Measurements from ENCODE around the gene C14orf180.
A peak's percentile ranks its signal among the peaks of the same experiment; 100 is the strongest.

The C14orf180 gene

GRCh38 chr14:104603711-104604401, 24.3 kb downstream of the C14orf180 start:
- H3K79me2 ChIP-seq (ENCODE audit: control insufficient read depth, insufficient read depth, low read length, unreplicated experiment): no peaks in the 10 kb centered on the region
- peak overlapping the region; percentile 72 for H3K4me3 ChIP-seq (ENCODE audit: low read depth, low read length)
- H3K27ac ChIP-seq (ENCODE audit: low read depth, low read length): no peak overlapping the region
- no peaks in the 10 kb centered on the region for H3K4me1 ChIP-seq (ENCODE audit: control insufficient read depth, insufficient read depth, low read length, unreplicated experiment)
- H3K36me3 ChIP-seq (ENCODE audit: insufficient read depth, low read length): no peaks in the 10 kb centered on the region
- H2AFZ ChIP-seq (ENCODE audit: low read length, unreplicated experiment): no peak overlapping the region
- peaks cover 56% of the 10 kb centered on the region for H3K27me3 ChIP-seq (ENCODE audit: insufficient read depth, low read length)

GRCh38 chr14:104604458-104605449, 25.2 kb downstream of the C14orf180 start, which contains the start of gene TMEM179:
TSS of gene TMEM179 (minus strand) at chr14:104604772. CDS start at chr14:104604741, 31 bp downstream.
- Histone ChIP-seq H3K36me3 (ENCODE audit: insufficient read depth, low read length) (no peaks in the 10 kb centered on the region), H3K27me3 (ENCODE audit: insufficient read depth, low read length) (peaks cover 60% of the 10 kb centered on the region), H3K4me1 (ENCODE audit: control insufficient read depth, insufficient read depth, low read length, unreplicated experiment) (no peaks in the 10 kb centered on the region), H3K79me2 (ENCODE audit: control insufficient read depth, insufficient read depth, low read length, unreplicated experiment) (no peaks in the 10 kb centered on the region), H2AFZ (ENCODE audit: low read length, unreplicated experiment) (no peak within 1 kb of the TSS), H3K27ac (ENCODE audit: low read depth, low read length) (no peak within 1 kb of the TSS), H3K4me3 (ENCODE audit: low read depth, low read length) (peak within 1 kb of the TSS; percentile 72)

- Histone ChIP-seq H3K36me3 (ENCODE audit: insufficient read depth, low read length) (no peaks in the 10 kb centered on the region), H3K79me2 (ENCODE audit: control insufficient read depth, insufficient read depth, low read length, unreplicated experiment) (no peaks in the 10 kb centered on the region), H2AFZ (ENCODE audit: low read length, unreplicated experiment) (no peak overlapping the region), H3K27me3 (ENCODE audit: insufficient read depth, low read length) (peaks cover 74% of the 10 kb centered on the region), H3K4me3 (ENCODE audit: low read depth, low read length) (no peak overlapping the region), H3K4me1 (ENCODE audit: control insufficient read depth, insufficient read depth, low read length, unreplicated experiment) (no peaks in the 10 kb centered on the region), H3K27ac (ENCODE audit: low read depth, low read length) (no peak overlapping the region)
Observed at GRCh38 chr14:104609666-104610065, 30.1 kb downstream of the C14orf180 start.

GRCh38 chr14:104610749-104611310, 31.3 kb downstream of the C14orf180 start:
- Histone ChIP-seq H3K27me3 (ENCODE audit: insufficient read depth, low read length) (peaks cover 70% of the 10 kb centered on the region), H3K4me1 (ENCODE audit: control insufficient read depth, insufficient read depth, low read length, unreplicated experiment) (no peaks in the 10 kb centered on the region), H3K4me3 (ENCODE audit: low read depth, low read length) (no peak overlapping the region), H2AFZ (ENCODE audit: low read length, unreplicated experiment) (no peak overlapping the region), H3K27ac (ENCODE audit: low read depth, low read length) (no peak overlapping the region), H3K36me3 (ENCODE audit: insufficient read depth, low read length) (no peaks in the 10 kb centered on the region), H3K79me2 (ENCODE audit: control insufficient read depth, insufficient read depth, low read length, unreplicated experiment) (no peaks in the 10 kb centered on the region)

GRCh38 chr14:104611881-104612280, 32.3 kb downstream of the C14orf180 start:
- Histone ChIP-seq H2AFZ (ENCODE audit: low read length, unreplicated experiment) (no peak overlapping the region), H3K4me3 (ENCODE audit: low read depth, low read length) (no peak overlapping the region), H3K27ac (ENCODE audit: low read depth, low read length) (no peak overlapping the region), H3K79me2 (ENCODE audit: control insufficient read depth, insufficient read depth, low read length, unreplicated experiment) (no peaks in the 10 kb centered on the region), H3K36me3 (ENCODE audit: insufficient read depth, low read length) (no peaks in the 10 kb centered on the region), H3K4me1 (ENCODE audit: control insufficient read depth, insufficient read depth, low read length, unreplicated experiment) (no peaks in the 10 kb centered on the region), H3K27me3 (ENCODE audit: insufficient read depth, low read length) (peaks cover 72% of the 10 kb centered on the region)

GRCh38 chr14:104614126-104614812, 34.7 kb downstream of the C14orf180 start:
- Histone ChIP-seq H2AFZ (ENCODE audit: low read length, unreplicated experiment) (no peak overlapping the region), H3K4me3 (ENCODE audit: low read depth, low read length) (no peak overlapping the region), H3K27ac (ENCODE audit: low read depth, low read length) (no peak overlapping the region), H3K36me3 (ENCODE audit: insufficient read depth, low read length) (no peaks in the 10 kb centered on the region), H3K27me3 (ENCODE audit: insufficient read depth, low read length) (peaks cover 72% of the 10 kb centered on the region), H3K4me1 (ENCODE audit: control insufficient read depth, insufficient read depth, low read length, unreplicated experiment) (no peaks in the 10 kb centered on the region), H3K79me2 (ENCODE audit: control insufficient read depth, insufficient read depth, low read length, unreplicated experiment) (no peaks in the 10 kb centered on the region)

- H3K27me3 ChIP-seq (ENCODE audit: insufficient read depth, low read length): peaks cover 79% of the 10 kb centered on the region
- no peak overlapping the region for H3K27ac ChIP-seq (ENCODE audit: low read depth, low read length)
- no peaks in the 10 kb centered on the region for H3K4me1 ChIP-seq (ENCODE audit: control insufficient read depth, insufficient read depth, low read length, unreplicated experiment)
- H3K79me2 ChIP-seq (ENCODE audit: control insufficient read depth, insufficient read depth, low read length, unreplicated experiment): no peaks in the 10 kb centered on the region
- H3K36me3 ChIP-seq (ENCODE audit: insufficient read depth, low read length): no peaks in the 10 kb centered on the region
- no peak overlapping the region for H3K4me3 ChIP-seq (ENCODE audit: low read depth, low read length)
- no peak overlapping the region for H2AFZ ChIP-seq (ENCODE audit: low read length, unreplicated experiment)
Observed at GRCh38 chr14:104624939-104625338, 45.4 kb downstream of the C14orf180 start.

- H3K36me3 ChIP-seq (ENCODE audit: insufficient read depth, low read length): no peaks in the 10 kb centered on the region
- H3K27ac ChIP-seq (ENCODE audit: low read depth, low read length): no peak overlapping the region
- peaks cover 30% of the 10 kb centered on the region for H3K27me3 ChIP-seq (ENCODE audit: insufficient read depth, low read length)
- H3K4me3 ChIP-seq (ENCODE audit: low read depth, low read length): no peak overlapping the region
- H2AFZ ChIP-seq (ENCODE audit: low read length, unreplicated experiment): no peak overlapping the region
- no peaks in the 10 kb centered on the region for H3K79me2 ChIP-seq (ENCODE audit: control insufficient read depth, insufficient read depth, low read length, unreplicated experiment)
- H3K4me1 ChIP-seq (ENCODE audit: control insufficient read depth, insufficient read depth, low read length, unreplicated experiment): no peaks in the 10 kb centered on the region
Observed at GRCh38 chr14:104632781-104633180, 53.2 kb downstream of the C14orf180 start.

GRCh38 chr14:104633276-104634137, 53.9 kb downstream of the C14orf180 start:
- Histone ChIP-seq H2AFZ (ENCODE audit: low read length, unreplicated experiment) (no peak overlapping the region), H3K27me3 (ENCODE audit: insufficient read depth, low read length) (peaks cover 29% of the 10 kb centered on the region), H3K79me2 (ENCODE audit: control insufficient read depth, insufficient read depth, low read length, unreplicated experiment) (no peaks in the 10 kb centered on the region), H3K27ac (ENCODE audit: low read depth, low read length) (no peak overlapping the region), H3K36me3 (ENCODE audit: insufficient read depth, low read length) (no peaks in the 10 kb centered on the region), H3K4me1 (ENCODE audit: control insufficient read depth, insufficient read depth, low read length, unreplicated experiment) (no peaks in the 10 kb centered on the region), H3K4me3 (ENCODE audit: low read depth, low read length) (no peak overlapping the region)

Measured in ACC112 (cell line).